KMS-11 (cell line): ENCODE measurements around the gene TRIOBP.

Experiments
- H2AFZ ChIP-seq: fragments of 200-600 bp; sonication (generic); 2 replicates; pipeline ENCODE4 v1.6.1; 2016; ENCODE audit warnings: antibody characterized with exemption, mixed run types, low read depth
- H3K27ac ChIP-seq: fragments of 200-600 bp; sonication (generic); 2 replicates; pipeline ENCODE4 v1.6.1; 2016; ENCODE audit warnings: mild to moderate bottlenecking, mixed run types
- H3K27me3 ChIP-seq: fragments of 200-600 bp; sonication (generic); 2 replicates; pipeline ENCODE4 v1.6.1; 2017; ENCODE audit warnings: mild to moderate bottlenecking, low read depth, mixed run types, moderate library complexity; ENCODE audit not compliant: insufficient read depth
- H3K36me3 ChIP-seq: fragments of 200-600 bp; sonication (generic); 2 replicates; pipeline ENCODE4 v1.6.1; 2017; ENCODE audit warnings: mild to moderate bottlenecking, mixed run types; ENCODE audit not compliant: insufficient read depth
- H3K4me1 ChIP-seq: fragments of 200-600 bp; sonication (generic); 2 replicates; pipeline ENCODE4 v1.6.1; 2016; ENCODE audit warnings: mild to moderate bottlenecking, low read depth, mixed run types; ENCODE audit not compliant: poor library complexity, severe bottlenecking
- H3K4me2 ChIP-seq: fragments of 200-600 bp; sonication (generic); 2 replicates; pipeline ENCODE4 v1.7.0; 2016; ENCODE audit warnings: mild to moderate bottlenecking, mixed run types
- H3K4me3 ChIP-seq: fragments of 200-600 bp; sonication (generic); IDR thresholded peaks from 2 replicates; pipeline ENCODE4 v1.6.1; 2017; ENCODE audit warnings: low read depth, low read length, mixed read lengths; ENCODE audit not compliant: insufficient read depth
- H3K79me2 ChIP-seq: fragments of 200-600 bp; sonication (generic); 2 replicates; pipeline ENCODE4 v1.6.1; 2016; ENCODE audit warnings: low read depth, mixed run types; ENCODE audit not compliant: insufficient read depth
- H3K9ac ChIP-seq: fragments of 200-600 bp; sonication (generic); 2 replicates; pipeline ENCODE4 v1.6.1; 2016; ENCODE audit warnings: mild to moderate bottlenecking, mixed run types
- H4K20me1 ChIP-seq: fragments of 200-600 bp; sonication (generic); 2 replicates; pipeline ENCODE4 v1.6.1; 2016; ENCODE audit warnings: mild to moderate bottlenecking, mixed run types; ENCODE audit not compliant: insufficient read depth
- CTCF ChIP-seq: fragments of 200-600 bp; sonication (generic); conservative IDR thresholded peaks from 2 replicates; pipeline ENCODE4 v1.6.1; 2017; ENCODE audit warnings: low read depth, mild to moderate bottlenecking, antibody characterized with exemption, low read length, moderate library complexity, mixed read lengths

TRIOBP gene

GRCh38 chr22:37661160-37661924 lies 35.5 kb upstream of the TRIOBP start:
- Histone ChIP-seq H3K36me3 (no peaks in the 10 kb centered on the region), H3K27me3 (no peaks in the 10 kb centered on the region), H2AFZ (no peak overlapping the region), H3K79me2 (peaks cover 49% of the 10 kb centered on the region), H3K4me1 (peaks cover 22% of the 10 kb centered on the region), H4K20me1 (peaks cover 7% of the 10 kb centered on the region), H3K4me3 (no peak overlapping the region), H3K27ac (no peak overlapping the region), H3K9ac (no peak overlapping the region), H3K4me2 (peak overlapping the region; percentile 95; the same call in 1 of the 2 replicates)
- no peak; the same call in 1 of the 2 replicates for TF ChIP-seq CTCF

GRCh38 chr22:37662039-37662438 lies 34.8 kb upstream of the TRIOBP start:
- H3K4me1 ChIP-seq: peaks cover 22% of the 10 kb centered on the region
- H3K4me2 ChIP-seq: no peak overlapping the region
- H3K79me2 ChIP-seq: peaks cover 49% of the 10 kb centered on the region
- H3K27me3 ChIP-seq: no peaks in the 10 kb centered on the region
- peaks cover 7% of the 10 kb centered on the region for H4K20me1 ChIP-seq
- H2AFZ ChIP-seq: no peak overlapping the region
- H3K9ac ChIP-seq: no peak overlapping the region
- no peak overlapping the region for H3K4me3 ChIP-seq
- no peaks in the 10 kb centered on the region for H3K36me3 ChIP-seq
- TF ChIP-seq CTCF: no peak
- no peak overlapping the region for H3K27ac ChIP-seq

GRCh38 chr22:37663521-37664140 lies 33.2 kb upstream of the TRIOBP start:
- no peak overlapping the region for H2AFZ ChIP-seq
- H3K27me3 ChIP-seq: no peaks in the 10 kb centered on the region
- H3K36me3 ChIP-seq: no peaks in the 10 kb centered on the region
- no peak overlapping the region for H3K9ac ChIP-seq
- peaks cover 14% of the 10 kb centered on the region for H3K4me1 ChIP-seq
- H3K27ac ChIP-seq: no peak overlapping the region
- H4K20me1 ChIP-seq: peaks cover 7% of the 10 kb centered on the region
- H3K79me2 ChIP-seq: peaks cover 49% of the 10 kb centered on the region
- TF ChIP-seq CTCF: no peak
- H3K4me2 ChIP-seq: no peak overlapping the region
- H3K4me3 ChIP-seq: no peak overlapping the region

- Histone ChIP-seq H3K4me2 (no peak overlapping the region), H3K4me3 (no peak overlapping the region), H3K4me1 (peaks cover 14% of the 10 kb centered on the region), H3K9ac (no peak overlapping the region), H3K36me3 (no peaks in the 10 kb centered on the region), H3K27me3 (no peaks in the 10 kb centered on the region), H3K79me2 (peaks cover 44% of the 10 kb centered on the region), H3K27ac (no peak overlapping the region), H2AFZ (no peak overlapping the region), H4K20me1 (peaks cover 7% of the 10 kb centered on the region)
- no peak for TF ChIP-seq CTCF
Measured at GRCh38 chr22:37664249-37665101, 32.4 kb upstream of the TRIOBP start.
